GM18873 (cell line): ENCODE data around the gene TMSB4X.
"Not testable (repeated sequence)": the region's sequence is repeated elsewhere in the genome, so short reads cannot be mapped to it uniquely, and the experiment has no call there.

Source experiments
- ATAC-seq: cut with Tn5 transposase; IDR thresholded peaks from one replicate; pipeline ENCODE4 v1.9.1; 2021; ENCODE audit warnings: mild to moderate bottlenecking, moderate library complexity, moderate number of reproducible peaks; ENCODE audit not compliant: unreplicated experiment, low FRiP score

The TMSB4X gene

GRCh38 chrX:12954376-12954775 is 20.5 kb upstream of the TMSB4X start:
- ATAC-seq: no peak

- no peak for ATAC-seq
These were observed 19.9 kb upstream of the TMSB4X start for GRCh38 chrX:12954981-12955380.

GRCh38 chrX:12955882-12956703 is 18.8 kb upstream of the TMSB4X start:
- ATAC-seq: peak; percentile 40

- peak; percentile 72 for ATAC-seq
These were observed 18.0 kb upstream of the TMSB4X start for GRCh38 chrX:12956704-12957534.

- no peak for ATAC-seq
These were observed 16.9 kb upstream of the TMSB4X start for GRCh38 chrX:12958059-12958458.

- no peak for ATAC-seq
These were observed 16.4 kb upstream of the TMSB4X start for GRCh38 chrX:12958461-12958860.

- ATAC-seq: no peak
These were observed 13.7 kb upstream of the TMSB4X start for GRCh38 chrX:12961196-12961718.

GRCh38 chrX:12962041-12962504 is 12.8 kb upstream of the TMSB4X start:
- ATAC-seq: no peak

- ATAC-seq: not testable (repeated sequence)
These were observed 11.6 kb upstream of the TMSB4X start for GRCh38 chrX:12963210-12963850.

GRCh38 chrX:12965131-12965940 is 9.6 kb upstream of the TMSB4X start:
- ATAC-seq: no peak

- no peak for ATAC-seq
These were observed 8.8 kb upstream of the TMSB4X start for GRCh38 chrX:12966151-12966550.

- ATAC-seq: no peak
These were observed 7.0 kb upstream of the TMSB4X start for GRCh38 chrX:12967711-12968465.

- no peak for ATAC-seq
These were observed 4.2 kb upstream of the TMSB4X start for GRCh38 chrX:12970691-12971202.

- no peak for ATAC-seq
These were observed 3.5 kb upstream of the TMSB4X start for GRCh38 chrX:12971282-12972003.

GRCh38 chrX:12972243-12972642 is 2.7 kb upstream of the TMSB4X start:
- ATAC-seq: no peak

- ATAC-seq: no peak
These were observed 1.9 kb upstream of the TMSB4X start for GRCh38 chrX:12972878-12973560.

GRCh38 chrX:12973561-12974304 is 1.2 kb upstream of the TMSB4X start:
- ATAC-seq: no peak
